MM.1S (cell line): ENCODE measurements around the gene LMNA.

ENCODE experiments used
- DNase-seq: peaks from one replicate; pipeline ENCODE4 v3.0.0-alpha.2; 2015
- H2AFZ ChIP-seq: fragments of 300-600 bp; sonication (generic); 2 replicates; pipeline ENCODE4 v1.6.0; 2016; ENCODE audit warnings: antibody characterized with exemption, low read length
- H3F3A ChIP-seq: fragments of 300-600 bp; sonication (generic); 2 replicates; pipeline ENCODE4 v1.6.1; 2016; ENCODE audit warnings: mild to moderate bottlenecking, antibody characterized with exemption, low read length, moderate library complexity, mixed read lengths; ENCODE audit not compliant: insufficient read depth
- H3K27ac ChIP-seq: fragments of 300-600 bp; sonication (generic); 2 replicates; pipeline ENCODE4 v1.5.1; 2016; ENCODE audit warnings: mild to moderate bottlenecking, low read length
- H3K27me3 ChIP-seq: fragments of 300-600 bp; sonication (generic); replicated peaks from 2 replicates; pipeline ENCODE4 v1.6.0; 2016; ENCODE audit warnings: low read length; ENCODE audit not compliant: insufficient read depth
- H3K36me3 ChIP-seq: fragments of 300-600 bp; sonication (generic); replicated peaks from 2 replicates; pipeline ENCODE4 v1.6.1; 2016; ENCODE audit warnings: mild to moderate bottlenecking, low read length, mixed read lengths; ENCODE audit not compliant: insufficient read depth
- H3K4me1 ChIP-seq: fragments of 300-600 bp; sonication (generic); 2 replicates; pipeline ENCODE4 v1.6.1; 2016; ENCODE audit warnings: low read length, mixed read lengths
- H3K4me2 ChIP-seq: fragments of 300-600 bp; sonication (generic); 2 replicates; pipeline ENCODE4 v1.6.0; 2016; ENCODE audit warnings: low read depth, low read length
- H3K4me3 ChIP-seq: fragments of 300-600 bp; sonication (generic); 2 replicates; pipeline ENCODE4 v1.5.1; 2016; ENCODE audit warnings: low read length, mixed read lengths
- H3K79me2 ChIP-seq: fragments of 300-600 bp; sonication (generic); 2 replicates; pipeline ENCODE4 v1.6.1; 2016; ENCODE audit warnings: mixed run types, low read length, mixed read lengths
- H3K9ac ChIP-seq: fragments of 300-600 bp; sonication (generic); 2 replicates; pipeline ENCODE4 v1.6.1; 2016; ENCODE audit warnings: low read length, mixed read lengths
- H3K9me2 ChIP-seq: fragments of 300-600 bp; sonication (generic); replicated peaks from 2 replicates; pipeline ENCODE4 v1.6.1; 2016; ENCODE audit warnings: mild to moderate bottlenecking, low read length, mixed read lengths; ENCODE audit not compliant: insufficient read depth
- H3K9me3 ChIP-seq: fragments of 300-600 bp; sonication (generic); replicated peaks from 2 replicates; pipeline ENCODE4 v1.6.1; 2016; ENCODE audit warnings: mild to moderate bottlenecking, low read length, mixed read lengths; ENCODE audit not compliant: insufficient read depth
- H4K20me1 ChIP-seq: fragments of 300-600 bp; sonication (generic); 2 replicates; pipeline ENCODE4 v1.6.1; 2016; ENCODE audit warnings: mild to moderate bottlenecking, low read length, moderate library complexity, mixed read lengths; ENCODE audit not compliant: insufficient read depth
- CTCF ChIP-seq: fragments of 300-600 bp; sonication (generic); IDR thresholded peaks from 2 replicates; pipeline ENCODE4 v1.5.1; 2016; ENCODE audit warnings: antibody characterized with exemption, low read length, mixed read lengths
- EZH2 ChIP-seq: fragments of 300-600 bp; sonication (generic); optimal IDR thresholded peaks from 2 replicates; pipeline ENCODE3; 2017; ENCODE audit warnings: low read depth, mild to moderate bottlenecking, antibody characterized with exemption, low read length, mixed read lengths
- EZH2phosphoT487 ChIP-seq: fragments of 300-600 bp; sonication (generic); IDR thresholded peaks from 2 replicates; pipeline ENCODE4 v1.6.1; 2018; ENCODE audit warnings: antibody characterized with exemption, low read length

The LMNA gene

GRCh38 chr1:156121457-156121856, 6.9 kb downstream of the LMNA start:
- H3K79me2 ChIP-seq, result no peaks in the 10 kb centered on the region

DNA sequence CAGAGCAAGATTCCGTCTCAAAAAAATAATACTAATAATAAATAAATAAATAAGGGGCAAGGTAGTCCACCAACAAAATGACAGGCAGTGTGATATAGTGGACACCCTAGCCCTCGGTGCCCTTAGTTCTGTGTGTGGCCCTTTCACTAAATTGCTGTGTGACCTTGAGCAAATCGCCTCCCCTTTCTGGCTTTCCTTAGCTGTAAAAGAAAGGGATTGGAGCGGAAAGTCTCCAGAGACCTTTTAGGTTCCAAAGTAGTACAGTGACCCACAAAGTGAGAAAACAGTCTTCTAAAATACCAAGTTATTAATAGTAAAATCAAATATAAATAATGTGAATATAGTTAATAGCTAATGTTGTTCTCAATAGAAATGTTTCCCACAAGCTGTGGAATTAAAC, 7.6 kb downstream of the LMNA start:
- no peak for TF ChIP-seq CTCF
- TF ChIP-seq EZH2phosphoT487, result no peak
- TF ChIP-seq EZH2, result no peak
- no peaks in the 10 kb centered on the region for H3K79me2 ChIP-seq
- H2AFZ ChIP-seq, result no peak overlapping the region
- DNase-seq, result no peak
- no peaks in the 10 kb centered on the region for H4K20me1 ChIP-seq
- peaks cover 24% of the 10 kb centered on the region for H3K4me1 ChIP-seq
- no peaks in the 10 kb centered on the region for H3K27me3 ChIP-seq
- no peak overlapping the region for H3K27ac ChIP-seq
- no peaks in the 10 kb centered on the region for H3K9me3 ChIP-seq
- no peaks in the 10 kb centered on the region for H3K9me2 ChIP-seq
- H3K4me2 ChIP-seq, result no peak overlapping the region
- no peak overlapping the region for H3K4me3 ChIP-seq
- no peak overlapping the region for H3K9ac ChIP-seq
- H3K36me3 ChIP-seq, result no peaks in the 10 kb centered on the region
- peaks cover 3% of the 10 kb centered on the region; the same call in 1 of the 2 replicates for H3F3A ChIP-seq

More at GRCh38 chr1:156121457-156121856, 6.9 kb downstream of the LMNA start:
- Histone ChIP-seq H3K4me2 (no peak overlapping the region), H3K27ac (no peak overlapping the region), H3K9me2 (no peaks in the 10 kb centered on the region), H3F3A (0 out of 2 replicates have a peak, but pooled peaks cover 2% of the 10 kb centered on the region), H3K36me3 (no peaks in the 10 kb centered on the region), H3K9ac (no peak overlapping the region), H2AFZ (no peak overlapping the region), H3K4me3 (no peak overlapping the region), H3K27me3 (no peaks in the 10 kb centered on the region), H4K20me1 (no peaks in the 10 kb centered on the region), H3K9me3 (no peaks in the 10 kb centered on the region), H3K4me1 (peaks cover 17% of the 10 kb centered on the region)
- DNase-seq, result no peak
- TF ChIP-seq CTCF, result no peak
- no peak for TF ChIP-seq EZH2phosphoT487
- no peak for TF ChIP-seq EZH2

DNA sequence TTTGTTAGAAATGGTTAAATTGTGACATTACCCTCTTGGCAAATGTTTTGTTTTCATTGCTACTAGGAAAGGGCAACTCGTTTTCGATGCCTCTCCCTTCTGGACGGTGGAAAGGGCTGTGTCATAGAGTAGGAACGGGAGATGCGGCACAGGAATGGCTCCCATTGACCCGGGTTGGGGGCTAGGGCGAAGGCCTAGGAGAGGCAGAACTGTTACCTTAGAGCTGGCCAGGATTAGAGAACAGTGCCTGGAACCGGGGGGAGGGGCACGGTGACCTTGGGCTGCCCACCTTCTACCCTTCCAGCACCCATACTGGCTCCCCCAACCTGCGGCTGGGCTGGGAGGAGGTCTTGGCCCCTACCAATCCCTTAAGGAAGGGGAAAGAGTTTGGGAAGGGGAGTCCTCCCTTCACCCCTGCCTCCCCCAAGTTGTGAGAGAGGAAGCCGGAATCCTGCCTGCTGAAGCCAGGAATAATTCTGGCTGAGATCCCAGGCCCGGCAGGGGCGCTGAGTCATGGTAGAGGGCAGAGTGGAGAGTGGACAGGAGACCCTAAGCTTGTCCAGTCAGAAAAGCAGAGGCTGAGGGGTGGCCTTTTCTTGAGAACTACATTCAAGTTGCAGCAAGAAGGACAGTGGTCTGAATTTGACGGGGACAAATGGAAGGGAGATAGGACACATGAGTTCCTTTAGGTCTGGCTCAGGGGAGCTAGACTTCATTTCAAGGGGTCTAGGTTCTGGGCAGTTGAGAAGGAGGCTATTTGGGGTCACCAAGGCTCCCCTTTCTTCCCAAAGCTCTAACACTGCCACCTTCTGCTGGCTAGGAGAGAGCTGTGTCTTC, 8.2 kb downstream of the LMNA start:
- Histone ChIP-seq H2AFZ (no peak overlapping the region), H3K36me3 (no peaks in the 10 kb centered on the region), H3K9me3 (no peaks in the 10 kb centered on the region), H3K27me3 (no peaks in the 10 kb centered on the region), H3K4me1 (peaks cover 30% of the 10 kb centered on the region), H3K4me2 (no peak overlapping the region), H3K27ac (no peak overlapping the region), H3K4me3 (no peak overlapping the region), H3K9ac (no peak overlapping the region), H3F3A (peaks cover 8% of the 10 kb centered on the region; the same call in 1 of the 2 replicates), H4K20me1 (no peaks in the 10 kb centered on the region), H3K9me2 (no peaks in the 10 kb centered on the region), H3K79me2 (no peaks in the 10 kb centered on the region)
- no peak for DNase-seq
- no peak for TF ChIP-seq EZH2
- no peak for TF ChIP-seq EZH2phosphoT487
- no peak for TF ChIP-seq CTCF
